Measurements from ENCODE around the gene ROMO1.
"Not testable (repeated sequence)": the region's sequence is repeated elsewhere in the genome, so short reads cannot be mapped to it uniquely, and the experiment has no call there.

Gene ROMO1

DNA sequence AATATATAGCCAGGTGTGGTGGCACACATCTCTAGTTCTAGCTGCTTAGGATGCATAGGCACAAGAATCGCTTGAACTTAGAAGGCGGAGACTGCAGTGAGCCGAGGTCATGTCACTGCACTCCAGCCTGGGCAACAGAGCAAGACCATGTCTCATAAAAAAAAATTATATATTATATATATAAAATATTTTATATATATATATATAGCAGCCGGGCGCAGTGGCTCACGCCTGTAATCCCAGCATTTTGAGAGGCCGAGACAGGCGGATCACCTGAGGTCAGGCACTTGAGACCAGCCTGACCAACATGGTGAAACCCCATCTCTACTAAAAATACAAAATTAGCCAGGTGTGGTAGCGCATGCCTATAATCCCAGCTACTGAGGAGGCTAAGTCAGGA lies 13.8 kb upstream of the ROMO1 start:
- not testable (repeated sequence) for FAIRE-seq

DNA sequence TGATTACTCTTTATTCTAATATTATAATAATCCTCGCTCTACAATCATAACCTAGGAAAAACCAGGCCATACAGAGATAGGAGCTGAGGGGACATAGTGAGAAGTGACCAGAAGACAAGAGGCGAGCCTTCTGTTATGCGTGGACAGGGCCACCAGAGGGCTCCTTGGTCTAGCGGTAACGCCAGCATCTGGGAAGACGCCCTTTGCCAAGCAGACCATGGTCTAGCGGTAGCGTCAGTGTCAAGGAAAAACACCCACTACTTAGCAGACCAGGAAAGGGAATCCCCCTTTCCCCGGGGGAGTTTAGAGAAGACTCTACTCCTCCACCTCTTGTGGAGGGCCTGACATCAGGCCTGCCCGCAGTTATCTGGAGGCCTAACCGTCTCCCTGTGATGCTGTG lies 12.3 kb upstream of the ROMO1 start:
- FAIRE-seq, result not testable (repeated sequence)

DNA sequence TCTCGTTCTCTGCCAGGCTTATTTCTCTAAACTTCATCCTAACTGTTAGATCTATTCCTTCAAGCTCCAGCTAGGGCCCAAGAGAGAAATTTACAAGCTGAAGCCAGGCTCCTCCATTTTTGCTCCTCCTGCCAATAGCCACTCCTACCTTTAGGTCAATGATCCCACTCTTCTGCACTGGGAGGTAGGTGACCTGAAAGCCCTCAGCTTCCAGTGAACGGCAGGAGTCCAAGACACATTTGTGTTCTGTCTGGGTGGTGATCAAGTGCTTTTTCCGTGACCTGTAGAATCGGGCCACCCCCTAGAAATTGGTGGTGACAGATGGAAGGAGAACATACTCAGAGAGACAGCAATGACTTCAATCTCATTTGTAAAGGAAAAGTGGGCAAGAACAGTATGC lies 8.9 kb upstream of the ROMO1 start:
- no peak for FAIRE-seq

DNA sequence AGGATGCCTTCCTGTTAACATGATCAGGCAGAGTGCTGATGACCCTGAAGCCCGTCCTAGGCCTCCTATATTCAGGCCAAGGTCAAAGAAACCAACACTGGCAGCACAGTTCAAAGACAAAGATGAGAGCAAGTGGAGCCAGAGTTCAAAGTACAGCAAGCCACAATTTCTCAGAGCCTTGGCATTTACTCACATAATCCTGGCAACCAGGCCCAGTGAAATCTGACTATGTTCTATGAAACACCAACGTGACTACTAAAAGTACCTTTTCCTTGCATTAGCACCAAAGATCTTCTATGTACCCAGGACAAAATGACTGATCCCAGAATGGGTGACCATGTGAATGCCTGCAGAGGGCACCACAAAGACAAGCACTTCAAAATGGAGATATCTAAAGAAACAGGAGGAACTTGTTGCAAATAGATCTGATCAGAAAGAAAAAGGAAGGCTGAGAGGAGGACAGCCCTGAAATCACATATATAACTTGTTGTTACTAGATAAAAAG lies 3.9 kb upstream of the ROMO1 start:
- no peak for FAIRE-seq

DNA sequence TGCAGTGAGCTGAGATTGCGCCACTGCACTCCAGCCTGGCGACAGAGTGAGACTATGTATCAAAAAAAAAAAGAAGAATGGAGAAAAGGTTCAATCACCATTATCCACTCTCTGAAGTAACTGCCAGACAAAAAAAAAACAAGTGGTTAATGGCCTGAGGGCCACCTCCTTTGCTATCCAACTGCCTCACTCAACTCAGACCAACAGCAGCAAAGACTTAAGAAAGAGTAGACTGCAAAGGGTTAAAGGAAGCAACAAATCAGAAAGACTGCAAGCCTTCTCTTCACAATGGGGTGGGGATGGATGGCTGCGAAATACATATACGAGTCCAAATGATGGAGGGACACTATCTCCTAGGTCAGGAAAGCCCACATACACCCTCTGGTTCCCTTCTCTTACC lies 3.2 kb upstream of the ROMO1 start:
- FAIRE-seq, result no peak

DNA sequence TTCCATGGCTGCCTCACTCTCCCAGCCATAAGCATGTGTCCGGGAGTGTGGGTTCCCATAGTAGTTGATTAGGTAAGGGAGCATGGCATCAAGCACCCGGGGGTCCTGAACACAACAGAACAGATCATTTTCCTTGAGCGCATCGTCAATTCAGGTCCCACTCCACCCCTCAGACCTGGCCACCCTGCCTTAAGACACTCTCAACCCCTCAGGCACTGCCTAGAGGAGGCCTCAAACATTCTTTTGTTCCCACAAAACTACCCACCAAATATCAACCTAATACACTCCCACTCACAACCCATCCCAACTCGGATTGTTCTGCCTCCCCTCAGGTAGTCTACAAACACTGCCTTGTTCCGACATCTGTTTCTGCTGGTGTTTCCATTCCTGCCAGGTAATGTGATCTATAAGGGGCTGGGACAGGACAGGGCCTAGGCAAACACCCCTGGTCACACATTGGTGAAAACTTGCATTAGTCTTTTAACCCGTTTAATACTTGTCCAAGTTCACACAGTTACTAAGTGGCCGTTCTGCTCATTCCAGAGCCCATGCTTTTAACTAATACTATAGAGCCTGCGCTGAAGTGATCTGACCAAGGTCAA lies 1.4 kb upstream of the ROMO1 start:
- FAIRE-seq, result no peak

DNA sequence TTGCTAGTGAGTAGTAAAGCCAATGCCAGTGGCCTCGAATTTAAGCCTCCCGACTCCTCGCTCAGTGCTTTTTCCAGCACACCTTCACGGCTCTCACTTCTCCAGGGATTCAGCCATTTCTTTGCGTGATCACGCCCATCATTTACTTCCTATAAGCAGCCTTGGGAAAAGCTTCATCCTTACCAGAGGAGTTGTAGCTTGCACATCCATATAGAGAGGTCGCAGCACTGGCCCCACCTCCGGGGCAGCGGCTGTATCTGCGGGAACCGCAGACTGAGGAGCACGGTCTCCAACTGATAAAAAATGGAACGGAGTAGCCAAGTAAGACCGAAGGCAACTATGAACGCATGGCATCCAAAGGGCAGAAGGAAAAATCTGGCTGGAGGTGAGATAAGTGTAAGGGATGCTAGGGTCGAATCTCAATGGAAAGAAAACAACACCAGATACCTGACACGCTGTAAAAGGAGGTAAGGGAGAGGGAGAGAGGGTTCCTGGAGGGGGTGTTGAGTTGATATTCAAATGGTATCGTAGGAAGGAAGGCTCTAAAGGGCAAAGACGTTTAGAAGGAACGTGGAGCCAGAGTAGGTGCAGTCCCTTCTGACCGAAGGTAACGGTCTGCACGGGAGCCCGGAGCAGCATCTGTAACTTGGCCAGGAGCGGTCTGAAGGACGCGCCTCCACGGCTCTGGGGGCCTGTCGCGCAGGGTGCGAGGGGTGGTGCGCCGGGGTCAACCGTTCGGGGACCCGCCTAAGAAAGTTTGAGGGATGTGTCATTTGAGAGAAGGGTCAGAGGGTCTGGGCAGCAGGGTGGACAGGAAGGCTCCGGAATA lies 693 bp upstream of the ROMO1 start:
- no peak for FAIRE-seq

DNA sequence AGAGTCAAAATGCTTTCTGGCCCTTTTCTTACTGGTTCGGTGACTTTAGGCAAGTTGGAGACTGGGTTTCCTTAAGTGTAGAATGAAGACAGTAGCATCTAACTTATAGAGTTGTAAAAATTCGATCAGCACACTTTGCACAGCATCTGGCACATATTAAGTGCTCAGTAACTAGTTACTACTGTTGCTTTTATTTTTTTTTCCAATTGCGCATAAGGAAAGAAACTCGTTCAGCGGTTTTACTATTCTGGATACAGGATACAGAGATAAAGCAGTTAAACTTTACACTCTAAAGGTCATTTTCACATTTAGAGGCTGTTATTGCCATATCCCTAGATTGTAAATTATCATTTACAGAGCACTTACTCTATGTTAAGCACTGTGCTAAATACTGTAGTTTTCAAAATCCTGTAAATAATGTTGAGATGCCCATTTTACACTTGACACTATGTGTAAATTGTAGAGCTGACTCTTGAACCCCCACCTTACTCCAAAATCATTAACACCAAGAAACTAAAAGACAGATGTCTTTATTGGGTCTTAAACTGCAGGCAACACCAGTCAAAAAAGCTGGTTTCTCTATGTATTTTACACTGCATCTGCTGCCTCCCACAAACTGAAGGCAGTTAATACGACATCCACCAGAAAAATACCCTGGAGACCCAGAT lies 886 bp downstream of the ROMO1 start:
- FAIRE-seq, result no peak

DNA sequence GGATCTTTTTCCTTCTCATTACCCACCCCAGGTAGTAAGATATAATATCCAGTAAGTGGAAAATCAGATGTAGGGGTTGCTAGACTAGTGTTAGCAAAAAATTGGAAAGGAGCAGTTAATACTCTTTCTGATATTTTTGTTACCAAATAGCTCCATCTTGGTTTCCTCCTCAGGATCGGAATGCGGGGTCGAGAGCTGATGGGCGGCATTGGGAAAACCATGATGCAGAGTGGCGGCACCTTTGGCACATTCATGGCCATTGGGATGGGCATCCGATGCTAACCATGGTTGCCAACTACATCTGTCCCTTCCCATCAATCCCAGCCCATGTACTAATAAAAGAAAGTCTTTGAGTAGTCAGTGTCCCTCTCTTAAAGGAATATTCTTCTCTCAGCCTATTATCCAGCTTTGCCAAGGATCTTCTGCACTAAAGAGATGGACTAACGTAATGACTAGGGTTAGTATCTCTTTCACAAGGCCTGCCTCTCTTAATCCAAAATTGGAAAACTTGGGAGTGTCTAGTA lies 1.5 kb downstream of the ROMO1 start:
- FAIRE-seq, result no peak

DNA sequence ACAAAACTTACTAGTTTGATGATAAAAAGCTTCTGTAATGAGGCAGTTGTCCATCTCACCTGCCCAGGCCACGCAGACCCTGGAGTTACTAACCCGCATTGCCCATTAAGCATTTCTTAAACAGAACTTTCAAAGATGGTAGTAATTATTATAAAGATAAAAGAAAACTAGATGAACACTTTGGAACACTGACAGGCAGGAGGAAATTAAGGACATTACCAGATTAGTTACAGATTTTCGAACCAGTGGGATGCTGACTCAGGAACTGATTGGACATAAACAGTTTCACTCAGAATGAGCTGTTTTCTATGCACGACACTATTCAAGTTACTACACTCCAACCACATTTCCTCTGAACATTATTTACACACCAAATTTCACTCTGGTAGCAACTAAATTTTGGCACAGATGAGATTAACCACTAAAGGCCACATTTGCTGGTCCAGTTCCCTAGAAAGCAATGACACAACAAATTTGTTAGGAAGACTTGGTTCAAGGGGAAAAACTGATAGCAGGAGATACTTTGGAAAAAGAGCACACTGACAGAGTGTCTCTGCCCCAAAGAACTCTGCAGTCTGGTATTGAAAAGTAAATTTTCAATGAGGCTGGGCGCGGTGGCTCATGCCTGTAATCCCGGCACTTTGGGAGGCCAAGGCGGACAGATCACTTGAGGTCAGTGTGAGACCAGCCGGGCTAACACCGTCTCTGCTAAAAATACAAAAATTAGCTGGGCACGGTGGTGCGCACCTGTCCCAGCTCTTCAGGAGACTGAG lies 3.0 kb downstream of the ROMO1 start:
- FAIRE-seq, result no peak

DNA sequence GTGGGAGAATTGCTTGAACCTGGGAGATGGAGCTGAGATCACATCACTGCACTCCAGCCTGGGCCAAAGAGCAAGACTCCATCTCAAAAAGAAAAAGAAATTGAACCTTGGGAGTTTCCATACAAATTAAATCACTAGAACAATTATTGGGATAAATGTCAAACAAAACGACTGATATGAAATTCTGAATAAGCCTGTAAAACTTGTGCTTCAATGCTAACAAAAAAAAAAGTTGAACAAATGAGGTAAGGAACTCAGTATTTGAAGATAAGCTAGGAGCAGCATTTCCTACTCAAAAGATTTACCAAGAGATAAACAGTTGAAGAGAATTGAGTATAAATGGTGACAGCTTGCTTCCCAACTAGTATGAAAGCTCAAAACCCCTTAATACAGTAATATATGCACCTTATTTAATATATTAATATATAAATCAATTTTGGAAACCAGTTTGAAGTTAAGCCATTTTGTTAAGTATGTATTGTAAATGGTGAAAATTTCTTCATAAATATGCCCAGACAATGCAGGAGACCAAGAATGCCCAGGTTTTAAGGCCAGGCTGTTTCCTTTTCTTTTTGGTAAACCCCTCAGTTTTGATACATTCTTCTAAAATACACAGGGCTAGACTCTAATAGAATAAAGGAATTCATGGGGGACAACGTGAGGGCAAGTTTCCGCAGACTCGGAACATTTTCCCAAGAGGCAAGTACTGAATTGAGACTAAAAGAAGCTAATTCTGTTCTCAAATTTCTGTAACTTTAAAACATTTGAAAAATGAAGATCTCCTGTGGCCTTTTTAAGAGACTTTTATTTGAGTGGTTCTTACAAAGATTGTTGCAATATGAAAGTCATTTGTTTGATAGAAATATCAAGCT lies 3.9 kb downstream of the ROMO1 start:
- no peak for FAIRE-seq

DNA sequence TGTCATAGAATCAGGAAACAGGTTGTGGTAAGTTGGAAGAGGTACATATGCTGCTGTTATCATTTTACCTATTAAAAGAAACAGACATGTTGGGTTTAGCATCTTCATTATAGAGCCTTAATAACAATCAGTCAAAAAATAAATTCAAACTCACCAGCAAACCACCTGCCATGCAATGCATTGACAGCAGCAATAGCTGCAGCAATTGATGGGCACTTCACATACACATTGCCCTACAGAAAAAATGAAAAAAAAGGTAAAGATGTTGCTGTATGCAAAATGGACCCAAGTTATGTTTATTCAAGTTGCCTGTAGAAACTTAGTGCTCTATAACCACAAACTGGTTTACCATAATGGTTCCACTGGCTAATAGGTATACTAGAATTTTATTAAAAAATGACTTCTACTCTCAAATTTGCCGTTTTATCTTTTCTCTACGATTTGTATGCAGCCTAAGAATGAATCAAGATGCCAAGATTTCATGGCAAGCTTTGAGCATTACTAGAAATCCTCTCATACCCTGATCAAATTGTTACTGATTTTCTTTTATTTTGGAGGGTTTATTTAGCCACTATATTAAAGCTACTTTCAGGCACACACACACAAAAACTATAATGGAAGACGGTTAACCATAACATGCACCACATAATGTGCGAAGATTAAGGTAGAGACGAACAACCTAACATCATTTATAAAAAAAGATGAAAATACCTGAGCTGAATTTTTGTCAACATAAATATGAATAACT lies 5.5 kb downstream of the ROMO1 start:
- no peak for FAIRE-seq

DNA sequence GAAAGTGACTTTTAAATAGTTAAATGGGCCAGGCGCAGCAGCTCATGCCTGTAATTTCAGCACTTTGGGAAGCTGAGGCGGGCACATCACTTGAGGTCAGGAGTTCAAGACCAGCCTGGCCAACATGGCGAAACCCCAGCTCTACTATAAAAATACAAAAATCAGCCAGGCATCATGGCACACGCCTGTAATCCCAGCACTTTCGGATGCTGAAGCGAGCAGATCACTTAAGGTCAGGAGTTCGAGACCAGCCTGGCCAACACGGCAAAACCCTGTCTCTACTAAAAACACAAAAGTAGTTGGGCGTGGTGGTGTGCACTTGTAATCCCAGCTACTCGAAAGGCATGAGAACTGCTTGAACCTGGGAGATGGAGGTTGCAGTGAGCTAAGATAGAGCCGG lies 6.7 kb downstream of the ROMO1 start:
- not testable (repeated sequence) for FAIRE-seq

DNA sequence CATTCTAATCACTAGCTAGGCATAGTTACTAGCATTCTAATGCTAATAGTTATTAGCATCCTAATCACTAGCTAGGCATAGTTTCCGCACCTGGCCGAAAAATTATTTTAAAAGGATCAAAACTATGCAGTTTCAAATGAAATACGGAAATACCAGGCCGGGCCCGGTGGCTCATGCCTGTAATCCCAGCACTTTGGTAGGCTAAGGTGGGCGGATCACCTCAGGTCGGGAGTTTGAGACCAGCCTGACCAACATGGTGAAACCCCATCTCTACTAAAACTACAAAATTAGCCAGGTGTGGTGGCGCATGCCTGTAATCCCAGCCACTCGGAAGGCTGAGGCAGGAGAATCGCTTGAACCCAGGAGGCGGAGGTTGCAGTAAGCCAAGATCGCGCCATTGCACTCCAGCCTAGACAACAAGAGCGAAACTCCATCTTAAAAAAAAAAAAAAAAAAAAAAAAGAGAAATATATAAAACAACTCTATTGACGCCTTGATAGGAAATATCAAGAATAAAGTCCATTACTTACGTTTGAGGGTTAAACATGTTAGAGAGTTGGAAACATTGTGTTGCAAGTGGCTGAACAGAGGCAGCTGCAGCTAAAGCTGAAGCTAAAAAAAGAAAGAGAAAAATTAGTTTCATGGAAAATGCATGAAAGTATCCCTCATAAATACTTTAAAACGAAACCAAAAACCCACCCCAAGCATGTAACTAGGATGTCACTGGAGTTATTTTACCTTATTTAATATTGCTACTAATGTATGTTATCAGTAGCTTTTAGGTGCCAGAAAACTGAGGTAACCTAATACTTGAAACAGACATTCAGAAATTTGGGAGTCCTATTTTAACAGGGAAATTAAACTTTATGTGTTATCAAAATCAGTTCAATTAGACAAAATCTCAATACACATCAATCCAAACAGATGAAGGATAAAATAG lies 7.7 kb downstream of the ROMO1 start:
- FAIRE-seq, result not testable (repeated sequence)

DNA sequence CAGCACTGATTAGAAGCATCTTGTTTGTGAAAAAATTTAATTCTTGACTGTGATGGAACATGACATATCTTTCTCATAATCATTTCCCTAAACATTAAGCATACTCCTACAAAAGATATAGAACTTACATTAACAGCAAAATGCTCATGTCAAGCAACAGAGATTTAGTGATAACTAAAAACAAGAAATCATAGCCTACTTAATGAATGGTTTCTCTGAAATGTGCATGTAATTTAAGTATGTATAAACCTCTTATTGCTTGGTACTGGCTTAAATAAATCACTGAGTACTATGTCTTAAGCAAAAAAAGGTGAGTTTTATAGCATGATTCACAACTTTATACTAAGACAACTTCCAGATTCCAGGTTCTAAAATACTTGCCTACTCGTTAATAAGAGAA lies 9.3 kb downstream of the ROMO1 start:
- FAIRE-seq, result no peak

DNA sequence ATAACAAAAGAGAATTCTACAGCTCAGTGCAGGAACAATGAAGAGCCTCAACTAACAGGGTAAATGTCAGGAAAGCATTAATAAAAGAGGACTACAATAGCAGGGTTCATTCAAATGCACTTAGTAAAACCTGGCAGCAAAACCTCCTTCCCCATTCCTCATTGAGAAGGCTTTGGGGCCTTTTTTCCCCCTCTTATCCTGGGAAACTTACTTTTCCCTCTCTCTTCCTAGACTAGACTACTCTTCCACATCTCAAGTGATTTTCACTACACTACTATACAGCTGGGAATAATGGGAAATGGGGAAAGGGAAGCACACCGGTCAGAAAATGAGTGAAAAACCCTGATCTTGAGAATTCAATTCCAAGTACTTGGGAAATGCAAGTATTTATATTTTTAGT lies 10.1 kb downstream of the ROMO1 start:
- peak; percentile 76 for FAIRE-seq

DNA sequence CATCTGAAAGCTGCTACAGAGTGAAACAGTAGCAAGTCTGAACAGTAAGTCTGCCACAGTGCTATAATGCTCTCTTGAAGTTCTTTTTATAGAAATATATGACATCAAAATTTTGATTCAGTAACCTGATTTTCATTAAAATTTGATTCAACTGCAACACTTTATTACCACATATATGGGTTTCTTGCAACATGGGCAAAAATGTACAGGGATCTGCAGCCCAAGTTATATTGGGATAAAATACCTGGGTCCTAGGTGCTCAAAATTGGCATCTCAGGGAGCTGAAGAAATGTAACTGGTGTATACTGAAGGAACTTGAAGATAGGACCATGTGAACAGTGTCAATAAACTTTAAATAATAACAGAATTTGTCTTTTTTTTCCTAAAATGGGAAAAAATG lies 10.8 kb downstream of the ROMO1 start:
- peak; percentile 25 for FAIRE-seq

DNA sequence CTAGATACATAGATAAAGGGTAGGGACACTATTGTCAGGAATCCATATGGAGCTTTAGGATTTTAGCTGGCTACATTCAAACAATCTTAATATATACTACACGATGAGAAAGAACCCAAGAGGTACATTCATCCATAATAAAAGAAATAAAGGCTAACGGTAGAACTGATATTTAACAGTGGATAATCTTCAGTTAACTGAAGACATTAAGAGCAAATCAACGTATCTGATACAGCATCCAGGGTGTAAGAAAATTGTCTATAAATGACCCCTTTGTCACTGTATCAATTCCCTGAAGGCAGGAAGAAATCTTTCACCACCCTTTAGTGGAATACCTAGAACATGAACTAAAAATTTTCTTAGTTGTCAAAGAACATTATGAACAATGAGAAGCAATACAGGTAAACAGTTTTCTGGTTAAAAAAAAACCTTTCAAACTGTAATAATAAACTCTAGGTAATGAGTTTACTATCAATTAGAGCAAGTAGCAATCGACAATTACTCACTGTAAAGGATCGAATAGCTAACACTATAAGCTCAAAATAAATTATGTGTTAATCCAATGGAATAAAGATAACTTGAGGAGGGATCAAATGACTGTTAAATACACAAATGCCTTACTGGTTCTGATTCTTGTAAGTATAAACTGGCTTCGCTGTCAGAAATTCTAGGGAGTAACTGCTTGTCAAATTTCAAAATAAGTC lies 11.8 kb downstream of the ROMO1 start:
- FAIRE-seq, result no peak

DNA sequence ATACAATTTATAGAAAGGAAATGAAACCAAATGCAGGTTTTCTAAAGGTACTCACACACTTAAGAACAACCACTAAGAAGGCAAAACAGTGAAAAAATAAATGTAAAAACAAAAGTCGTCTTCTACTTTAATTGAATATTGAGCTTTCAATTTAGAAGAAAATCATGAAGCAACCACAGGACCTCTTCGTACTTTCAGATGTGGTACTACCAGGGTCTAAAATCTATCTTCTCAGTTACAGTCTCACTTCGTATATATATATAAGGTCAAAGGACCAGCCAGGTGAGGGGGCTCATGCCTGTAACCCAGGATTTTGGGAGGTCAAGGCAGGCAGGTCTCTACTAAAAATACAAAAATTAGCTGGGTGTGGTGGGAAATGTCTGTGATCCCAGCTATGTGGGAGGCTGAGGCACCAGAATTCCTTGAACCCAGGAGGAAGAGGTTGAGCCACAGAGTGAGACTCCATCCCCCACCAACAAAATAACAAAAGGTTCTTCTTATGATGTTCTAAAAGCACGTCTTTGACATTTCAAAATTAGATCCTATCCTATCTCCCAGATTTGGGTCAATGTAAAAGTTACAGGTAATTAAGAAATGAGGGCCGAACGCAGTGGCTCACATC lies 12.5 kb downstream of the ROMO1 start:
- no peak for FAIRE-seq

Measured in G401.6 (cell line).